HEK293 (cell line): ENCODE data around the gene TUBGCP6.

Experiments used
- ATF2 ChIP-seq: fragments of 450-650 bp; formaldehyde crosslinking; IDR thresholded peaks from 2 replicates; pipeline ENCODE4 v1.5.1; 2016; ENCODE audit warnings: missing biosample characterization, missing genetic modification characterization, low read depth
- CTCF ChIP-seq: fragments of 450-650 bp; formaldehyde crosslinking; IDR thresholded peaks from 2 replicates; pipeline ENCODE4 v1.5.1; 2016; ENCODE audit warnings: missing biosample characterization, missing genetic modification characterization
- OSR2 ChIP-seq: fragments of 450-650 bp; formaldehyde crosslinking; IDR thresholded peaks from 2 replicates; pipeline ENCODE4 v1.5.1; 2016; ENCODE audit warnings: missing biosample characterization, missing genetic modification characterization
- PRDM1 ChIP-seq: fragments of 450-650 bp; formaldehyde crosslinking; IDR thresholded peaks from 2 replicates; pipeline ENCODE4; 2016; ENCODE audit warnings: missing biosample characterization, missing genetic modification characterization
- REST ChIP-seq: fragments of 450-650 bp; formaldehyde crosslinking; IDR thresholded peaks from 2 replicates; pipeline ENCODE4 v1.5.1; 2016; ENCODE audit warnings: missing biosample characterization, missing genetic modification characterization
- SP2 ChIP-seq: fragments of 450-650 bp; formaldehyde crosslinking; IDR thresholded peaks from 2 replicates; pipeline ENCODE4 v1.5.1; 2016; ENCODE audit warnings: missing biosample characterization, missing genetic modification characterization
- ZNF239 ChIP-seq: fragments of 450-650 bp; formaldehyde crosslinking; IDR thresholded peaks from 2 replicates; pipeline ENCODE4 v1.5.1; 2016; ENCODE audit warnings: missing biosample characterization, missing genetic modification characterization
- ZNF549 ChIP-seq: fragments of 450-650 bp; IDR thresholded peaks from 2 replicates; pipeline ENCODE4 v1.5.1; 2018; ENCODE audit warnings: missing biosample characterization, missing genetic modification characterization, mild to moderate bottlenecking, inconsistent platforms, moderate library complexity
- ZNF560 ChIP-seq: fragments of 450-650 bp; formaldehyde crosslinking; IDR thresholded peaks from 2 replicates; pipeline ENCODE4 v1.5.1; 2017; ENCODE audit warnings: missing biosample characterization, missing genetic modification characterization, borderline replicate concordance
- ZNF639 ChIP-seq: fragments of 450-650 bp; formaldehyde crosslinking; IDR thresholded peaks from 2 replicates; pipeline ENCODE4 v1.5.1; 2016; ENCODE audit warnings: missing biosample characterization, missing genetic modification characterization

GRCh38 chr22:50287731-50288130, 42.9 kb upstream of the TUBGCP6 start:
- TF ChIP-seq ZNF549 (tag by site-specific recombination) = no peak
- TF ChIP-seq CTCF (tag by site-specific recombination) = no peak
- TF ChIP-seq ZNF239 (tag by site-specific recombination) = no peak
- TF ChIP-seq OSR2 (tag by site-specific recombination) = no peak
- no peak for TF ChIP-seq ZNF560 (tag by site-specific recombination)
- no peak for TF ChIP-seq ZNF639 (tag by site-specific recombination)
- no peak for TF ChIP-seq ATF2 (tag by site-specific recombination)
- TF ChIP-seq REST (tag by site-specific recombination) = no peak
- no peak for TF ChIP-seq PRDM1
- TF ChIP-seq SP2 (tag by site-specific recombination) = no peak
